ENCODE data around the gene IGSF5.
"Not testable (repeated sequence)": the region's sequence is repeated elsewhere in the genome, so short reads cannot be mapped to it uniquely, and the experiment has no call there.

GRCh38 chr21:39739531-39739930 lies 5.5 kb upstream of the IGSF5 start:
- TF ChIP-seq EZH2 (IDR thresholded peaks at IDR 0.05; ENCODE audit: low read length); CTCF (optimal IDR thresholded peaks at IDR 0.05 in 1 of 3, IDR thresholded peaks at IDR 0.05 in 1 of 3, conservative IDR thresholded peaks at IDR 0.05 in 1 of 3; ENCODE audit: extremely low read depth in 1 of 3, insufficient read depth in 2 of 3, low read length in 3 of 3): not testable (repeated sequence)

Measured in keratinocyte (primary cell).